Neural cell (in vitro differentiated cells): ENCODE measurements around the gene TCL1A. TPM values are rescaled to one million over a fixed set of nuclear protein-coding genes. Genes with fewer than 3 reads are reported as not detected.
"Not testable (repeated sequence)": the region's sequence is repeated elsewhere in the genome, so short reads cannot be mapped to it uniquely, and the experiment has no call there.

Experiments used
- H2AFZ ChIP-seq: fragments of 200-600, 300-800 bp; sonication (generic), shearing (Covaris generic); 2 replicates; pipeline ENCODE4 v1.6.0; 2014; ENCODE audit warnings: low read depth, mild to moderate bottlenecking, antibody characterized with exemption, low read length, moderate library complexity
- H3F3A ChIP-seq: fragments of 200-600 bp; shearing (Covaris generic); 2 replicates; pipeline ENCODE4 v1.6.1; 2016; ENCODE audit warnings: mild to moderate bottlenecking, moderate library complexity, mixed read lengths, antibody characterized with exemption, low read length; ENCODE audit not compliant: insufficient read depth, poor library complexity, severe bottlenecking
- H3K27ac ChIP-seq: fragments of 200-600, 300-800 bp; sonication (generic), shearing (Covaris generic); 2 replicates; pipeline ENCODE4 v1.5.1; 2014; ENCODE audit warnings: mild to moderate bottlenecking, low read length, moderate library complexity
- H3K27me3 ChIP-seq: fragments of 300-800, 200-600 bp; sonication (generic), shearing (Covaris generic); 2 replicates; pipeline ENCODE4 v1.6.0; 2014; ENCODE audit warnings: mild to moderate bottlenecking, low read depth, low read length, moderate library complexity; ENCODE audit not compliant: insufficient read depth
- H3K36me3 ChIP-seq: fragments of 300-800, 200-600 bp; sonication (generic), shearing (Covaris generic); 2 replicates; pipeline ENCODE4 v1.5.1; 2014; ENCODE audit warnings: mild to moderate bottlenecking, antibody characterized with exemption, low read length, moderate library complexity; ENCODE audit not compliant: insufficient read depth
- H3K4me2 ChIP-seq: fragments of 300-800, 200-600 bp; sonication (generic), shearing (Covaris generic); 2 replicates; pipeline ENCODE4 v1.6.0; 2014; ENCODE audit warnings: mild to moderate bottlenecking, low read length
- H3K4me3 ChIP-seq: fragments of 300-800, 200-600 bp; sonication (generic), shearing (Covaris generic); 2 replicates; pipeline ENCODE4 v1.5.1; 2014; ENCODE audit warnings: mild to moderate bottlenecking, low read length, moderate library complexity
- H3K79me2 ChIP-seq: fragments of 200-600 bp; shearing (Covaris generic); replicated peaks from 2 replicates; pipeline ENCODE4 v1.6.0; 2014; ENCODE audit warnings: mild to moderate bottlenecking, low read length, moderate library complexity; ENCODE audit not compliant: insufficient read depth
- H3K9ac ChIP-seq: fragments of 300-800, 200-600 bp; sonication (generic), shearing (Covaris generic); 2 replicates; pipeline ENCODE4 v1.6.1; 2016; ENCODE audit warnings: mild to moderate bottlenecking, low read length, mixed read lengths
- H3K9me2 ChIP-seq: fragments of 200-600 bp; shearing (Covaris generic); 2 replicates; pipeline ENCODE4 v1.6.1; 2016; ENCODE audit warnings: mild to moderate bottlenecking, low read length, mixed read lengths; ENCODE audit not compliant: insufficient read depth
- H3K9me3 ChIP-seq: fragments of 200-600, 300-800 bp; sonication (generic), shearing (Covaris generic); 2 replicates; pipeline ENCODE4 v1.6.1; 2016; ENCODE audit warnings: mild to moderate bottlenecking, mixed run types, low read length, moderate library complexity, mixed read lengths
- H4K20me1 ChIP-seq: fragments of 200-600 bp; shearing (Covaris generic); 2 replicates; pipeline ENCODE4 v1.6.1; 2016; ENCODE audit warnings: mild to moderate bottlenecking, mixed run types; ENCODE audit not compliant: insufficient read depth
- EP300 ChIP-seq: fragments of 450-650 bp; conservative IDR thresholded peaks from 2 replicates; pipeline ENCODE4 v1.6.1; 2014; ENCODE audit warnings: antibody characterized with exemption, mild to moderate bottlenecking, moderate library complexity; ENCODE audit not compliant: poor library complexity, severe bottlenecking
- EZH2 ChIP-seq: fragments of 200-600, 300-800 bp; shearing (Covaris generic), sonication (generic); IDR thresholded peaks from 2 replicates; pipeline ENCODE4 v1.6.1; 2014; ENCODE audit warnings: antibody characterized with exemption, low read length, borderline replicate concordance, mild to moderate bottlenecking; ENCODE audit not compliant: insufficient read depth, poor library complexity, severe bottlenecking
- MXI1 ChIP-seq: fragments of 450-650 bp; conservative IDR thresholded peaks from 2 replicates; pipeline ENCODE4 v1.6.1; 2014; ENCODE audit warnings: antibody characterized with exemption, mild to moderate bottlenecking; ENCODE audit not compliant: poor library complexity, severe bottlenecking
- POLR2AphosphoS5 ChIP-seq: IDR thresholded peaks from 2 replicates; pipeline ENCODE4 v1.6.1; 2012
- RAD21 ChIP-seq: fragments of 450-650 bp; conservative IDR thresholded peaks from 2 replicates; pipeline ENCODE4 v1.6.1; 2014; ENCODE audit warnings: antibody characterized with exemption, mild to moderate bottlenecking, moderate library complexity
- REST ChIP-seq: IDR thresholded peaks from 2 replicates; pipeline ENCODE4 v1.6.1; 2012; ENCODE audit warnings: borderline replicate concordance
- SMC3 ChIP-seq: fragments of 450-650 bp; conservative IDR thresholded peaks from 2 replicates; pipeline ENCODE4 v1.6.1; 2014; ENCODE audit warnings: antibody characterized with exemption, mild to moderate bottlenecking, moderate library complexity; ENCODE audit not compliant: poor library complexity
- TAF1 ChIP-seq: IDR thresholded peaks from 2 replicates; pipeline ENCODE4 v1.6.1; 2012; ENCODE audit warnings: low read depth
- polyA minus RNA-seq: library from RNA; depleted of rRNA, polyadenylated mRNA; stranded (reverse); fragments of >200 nt; gene quantifications from 2 replicates; pipeline ENCODE4 v1.2.3, GENCODE V29; 2014
- polyA plus RNA-seq: library from polyadenylated mRNA; depleted of rRNA; stranded (reverse); fragments of >200 nt; gene quantifications from 2 replicates; pipeline ENCODE4 v1.2.3, GENCODE V29; 2014
- TF ChIP-seq, protein P1 (sequence below): fragments of 450-650 bp; IDR thresholded peaks from 2 replicates; pipeline ENCODE4 v1.5.1; 2014; ENCODE audit warnings: antibody characterized with exemption, mild to moderate bottlenecking, moderate library complexity; ENCODE audit not compliant: poor library complexity, severe bottlenecking

The TCL1A gene, protein sequence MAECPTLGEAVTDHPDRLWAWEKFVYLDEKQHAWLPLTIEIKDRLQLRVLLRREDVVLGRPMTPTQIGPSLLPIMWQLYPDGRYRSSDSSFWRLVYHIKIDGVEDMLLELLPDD
- polyA plus RNA-seq: not detected in 2 replicates
- not detected in 2 replicates for polyA minus RNA-seq

GRCh38 chr14:95713596-95714371, at the start of gene TCL1A:
TCL1A (minus strand) TSS chr14:95714125; CDS start chr14:95714066, 59 bp downstream.
- H3K36me3 ChIP-seq: no peaks in the 10 kb centered on the region
- no peak within 1 kb of the TSS for H2AFZ ChIP-seq
- no peak within 1 kb of the TSS for H3K4me2 ChIP-seq
- no peak within 1 kb of the TSS for H3K4me3 ChIP-seq
- no peaks in the 10 kb centered on the region for H3K79me2 ChIP-seq
- no peak within 1 kb of the TSS for H3K27ac ChIP-seq
- H3F3A ChIP-seq: no peaks in the 10 kb centered on the region
- H4K20me1 ChIP-seq: no peaks in the 10 kb centered on the region
- no peak within 1 kb of the TSS for H3K9ac ChIP-seq
- H3K9me2 ChIP-seq: no peaks in the 10 kb centered on the region
- TF ChIP-seq EP300 (no peak), POLR2AphosphoS5 (no peak), EZH2 (no peak), TAF1 (no peak), SMC3 (no peak), REST (no peak)
- TF ChIP-seq, protein P1, sequence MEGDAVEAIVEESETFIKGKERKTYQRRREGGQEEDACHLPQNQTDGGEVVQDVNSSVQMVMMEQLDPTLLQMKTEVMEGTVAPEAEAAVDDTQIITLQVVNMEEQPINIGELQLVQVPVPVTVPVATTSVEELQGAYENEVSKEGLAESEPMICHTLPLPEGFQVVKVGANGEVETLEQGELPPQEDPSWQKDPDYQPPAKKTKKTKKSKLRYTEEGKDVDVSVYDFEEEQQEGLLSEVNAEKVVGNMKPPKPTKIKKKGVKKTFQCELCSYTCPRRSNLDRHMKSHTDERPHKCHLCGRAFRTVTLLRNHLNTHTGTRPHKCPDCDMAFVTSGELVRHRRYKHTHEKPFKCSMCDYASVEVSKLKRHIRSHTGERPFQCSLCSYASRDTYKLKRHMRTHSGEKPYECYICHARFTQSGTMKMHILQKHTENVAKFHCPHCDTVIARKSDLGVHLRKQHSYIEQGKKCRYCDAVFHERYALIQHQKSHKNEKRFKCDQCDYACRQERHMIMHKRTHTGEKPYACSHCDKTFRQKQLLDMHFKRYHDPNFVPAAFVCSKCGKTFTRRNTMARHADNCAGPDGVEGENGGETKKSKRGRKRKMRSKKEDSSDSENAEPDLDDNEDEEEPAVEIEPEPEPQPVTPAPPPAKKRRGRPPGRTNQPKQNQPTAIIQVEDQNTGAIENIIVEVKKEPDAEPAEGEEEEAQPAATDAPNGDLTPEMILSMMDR: no peak
- no peaks in the 10 kb centered on the region for H3K27me3 ChIP-seq
- no peaks in the 10 kb centered on the region for H3K9me3 ChIP-seq

DNA sequence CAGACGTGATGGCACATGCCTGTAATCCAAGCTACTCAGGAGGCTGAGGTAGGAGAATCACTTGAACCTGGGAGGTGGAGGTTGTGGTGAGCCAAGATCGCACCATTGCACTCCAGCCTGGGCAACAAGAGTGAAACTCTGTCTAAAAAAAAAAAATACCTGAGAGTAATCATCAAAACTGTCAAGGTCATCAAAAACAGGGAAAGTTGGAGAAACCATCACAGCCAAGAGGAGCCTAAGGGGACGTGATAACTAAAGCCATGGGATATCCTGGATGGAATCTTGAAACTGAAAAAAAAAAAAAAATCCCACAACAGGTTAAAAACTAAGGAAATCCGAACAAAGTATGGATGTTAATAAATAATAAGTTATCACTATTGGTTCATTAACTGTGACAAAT, 49.1 kb upstream of the TCL1A start:
- H3K9me3 ChIP-seq, H3F3A ChIP-seq, H3K9ac ChIP-seq, H2AFZ ChIP-seq, H3K27me3 ChIP-seq, H3K36me3 ChIP-seq, H3K79me2 ChIP-seq, H3K4me3 ChIP-seq, H3K27ac ChIP-seq, H4K20me1 ChIP-seq, H3K4me2 ChIP-seq, H3K9me2 ChIP-seq: not testable (repeated sequence)

GRCh38 chr14:95761436-95761835, 47.5 kb upstream of the TCL1A start:
- no peaks in the 10 kb centered on the region for H3K27me3 ChIP-seq
- H3K27ac ChIP-seq: no peak overlapping the region
- no peak overlapping the region for H3K4me3 ChIP-seq
- no peak overlapping the region for H2AFZ ChIP-seq
- H3K4me2 ChIP-seq: no peak overlapping the region
- H3K79me2 ChIP-seq: no peaks in the 10 kb centered on the region
- no peaks in the 10 kb centered on the region for H3K9me3 ChIP-seq
- no peaks in the 10 kb centered on the region for H3F3A ChIP-seq
- H3K36me3 ChIP-seq: no peaks in the 10 kb centered on the region
- no peaks in the 10 kb centered on the region for H4K20me1 ChIP-seq
- no peak overlapping the region for H3K9ac ChIP-seq
- H3K9me2 ChIP-seq: no peaks in the 10 kb centered on the region
- TF ChIP-seq EP300: no peak
- TF ChIP-seq TAF1: no peak
- TF ChIP-seq, protein P1: no peak
- no peak for TF ChIP-seq REST
- TF ChIP-seq RAD21: no peak
- TF ChIP-seq SMC3: no peak
- no peak for TF ChIP-seq EZH2
- TF ChIP-seq MXI1: no peak
